GM12892 (cell line): ENCODE measurements around the gene RANBP3.

ENCODE experiments used
- POLR2A ChIP-seq: IDR thresholded peaks from 2 replicates; pipeline ENCODE4 v1.6.1; 2011; ENCODE audit warnings: low read depth, low read length, control low read depth
- POLR2AphosphoS5 ChIP-seq: IDR thresholded peaks from 2 replicates; pipeline ENCODE4 v1.6.1; 2011; ENCODE audit warnings: low read depth, low read length, control low read depth

DNA sequence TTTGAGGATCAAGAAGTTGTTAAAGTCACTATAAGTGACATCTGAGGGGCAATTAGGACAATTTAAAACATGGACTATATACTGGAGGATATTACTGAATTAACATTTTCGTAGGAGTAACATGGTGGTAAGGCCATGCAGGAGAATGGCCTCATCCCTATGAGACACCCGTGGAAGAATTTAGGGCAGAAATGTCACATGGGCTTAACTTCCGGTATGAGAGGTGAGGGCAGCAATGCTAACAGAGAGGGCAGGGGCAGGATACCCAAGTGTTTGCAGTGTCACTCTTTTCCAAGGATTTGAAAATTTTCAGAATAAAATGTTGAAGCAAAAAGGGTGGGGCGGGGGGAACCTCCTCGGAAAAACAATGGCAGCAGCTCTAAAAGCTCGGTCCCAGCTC lies 23.6 kb downstream of the RANBP3 start:
- TF ChIP-seq POLR2A (no peak), POLR2AphosphoS5 (no peak)
